Fibroblast of skin of right biceps (primary cell): ENCODE measurements around the gene ZNF141.
"Not testable (repeated sequence)": the region's sequence is repeated elsewhere in the genome, so short reads cannot be mapped to it uniquely, and the experiment has no call there.

Source experiments
- DNase-seq: peaks from one replicate; pipeline ENCODE4 v3.0.0-alpha.2; 2013

Gene ZNF141

DNA sequence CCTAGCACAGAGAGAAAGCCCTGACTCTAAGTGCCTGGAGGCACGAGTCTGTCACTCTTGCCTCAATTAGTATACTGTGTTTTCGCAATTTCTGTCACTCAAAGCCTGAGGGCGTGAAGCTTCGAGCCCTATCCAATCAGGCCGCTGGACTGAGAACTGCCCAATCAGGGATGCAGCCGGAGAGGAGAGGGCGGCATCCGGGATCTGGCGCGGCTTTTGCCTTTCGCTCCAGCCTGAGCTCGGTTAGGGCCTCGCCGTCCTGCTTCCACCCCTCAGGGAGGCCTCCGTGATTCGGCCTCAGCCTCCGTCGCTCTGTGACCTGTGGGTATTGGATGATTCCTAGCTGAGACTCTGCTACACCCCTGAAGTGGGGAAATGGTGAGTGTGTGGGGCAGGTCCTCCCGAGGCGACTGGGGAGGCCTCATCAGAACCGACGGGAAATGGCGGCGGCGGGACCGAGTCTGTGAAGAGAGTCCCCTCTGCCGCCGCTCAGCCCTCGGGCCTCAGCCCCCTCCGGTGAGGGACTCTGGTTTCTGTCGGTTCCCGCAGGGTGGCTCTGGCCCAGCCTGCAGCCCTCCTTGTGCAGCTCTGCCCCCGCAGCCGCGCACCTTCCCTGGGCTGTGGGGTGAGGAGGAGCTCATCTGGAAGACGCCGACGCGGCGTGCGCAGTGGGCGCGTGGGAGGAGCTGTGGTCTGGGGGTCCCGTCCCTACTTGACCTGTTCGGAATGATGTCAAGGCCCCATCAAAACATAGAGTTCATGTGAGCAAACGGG, 48.5 kb downstream of the ZNF141 start:
- DNase-seq, result no peak

DNA sequence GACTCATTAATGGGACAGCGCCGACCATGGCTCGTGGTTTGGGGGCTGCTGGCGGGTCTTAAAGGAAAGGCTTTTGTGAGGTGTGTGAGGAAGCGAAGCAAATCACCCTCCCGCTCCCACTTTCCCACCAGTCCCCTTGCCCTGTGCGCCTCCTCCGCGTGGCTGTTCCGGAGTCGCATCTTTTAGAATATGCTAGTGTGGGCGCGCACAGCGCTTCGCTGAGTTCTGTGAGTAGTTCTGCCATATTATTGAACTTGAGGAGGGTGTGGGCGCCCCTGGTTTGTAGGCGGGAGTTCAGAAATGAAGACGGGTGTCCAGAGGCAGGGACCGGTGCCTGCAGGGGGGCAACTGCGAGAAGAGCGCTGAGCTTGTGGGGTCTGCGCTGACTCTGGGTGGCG, 49.1 kb downstream of the ZNF141 start:
- DNase-seq, result no peak

DNA sequence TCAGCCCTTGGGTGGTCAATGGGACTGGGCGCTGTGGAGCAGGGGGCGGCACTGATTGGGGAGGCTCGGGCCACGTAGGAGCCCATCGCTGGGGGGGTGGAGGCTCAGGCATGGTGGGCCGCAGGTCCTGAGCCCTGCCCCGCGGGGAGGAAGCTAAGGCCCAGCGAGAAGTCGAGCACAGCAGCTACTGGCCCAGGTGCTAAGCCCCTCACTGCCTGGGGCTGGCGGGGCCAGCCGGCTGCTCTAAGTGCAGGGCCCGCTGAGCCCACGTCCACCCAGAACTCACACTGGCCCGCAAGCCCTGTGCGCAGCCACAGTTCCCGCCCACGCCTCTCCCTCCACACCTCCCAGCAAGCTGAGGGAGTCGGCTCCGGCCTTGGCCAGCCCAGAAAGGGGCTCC, 66.4 kb downstream of the ZNF141 start:
- no peak for DNase-seq

DNA sequence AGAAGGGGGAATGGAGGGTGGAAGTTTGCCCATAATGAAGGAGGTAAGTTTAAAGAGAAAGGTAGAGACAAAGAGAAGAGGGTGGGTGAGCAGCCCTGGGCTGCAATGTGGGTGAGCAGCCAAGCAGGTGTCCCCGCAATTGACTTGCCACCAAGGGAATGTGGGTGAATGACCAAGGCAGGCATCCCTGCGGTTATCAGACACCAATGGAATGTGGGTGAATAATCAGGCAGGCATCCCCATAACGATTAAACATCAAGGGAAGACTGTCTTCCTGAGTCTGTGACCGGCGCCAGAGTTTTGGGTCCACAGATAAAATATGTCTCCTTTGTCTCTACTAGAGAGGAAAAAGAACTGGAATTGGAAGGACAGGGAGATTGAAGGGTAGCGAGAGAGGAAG, 70.7 kb downstream of the ZNF141 start:
- DNase-seq, result not testable (repeated sequence)

DNA sequence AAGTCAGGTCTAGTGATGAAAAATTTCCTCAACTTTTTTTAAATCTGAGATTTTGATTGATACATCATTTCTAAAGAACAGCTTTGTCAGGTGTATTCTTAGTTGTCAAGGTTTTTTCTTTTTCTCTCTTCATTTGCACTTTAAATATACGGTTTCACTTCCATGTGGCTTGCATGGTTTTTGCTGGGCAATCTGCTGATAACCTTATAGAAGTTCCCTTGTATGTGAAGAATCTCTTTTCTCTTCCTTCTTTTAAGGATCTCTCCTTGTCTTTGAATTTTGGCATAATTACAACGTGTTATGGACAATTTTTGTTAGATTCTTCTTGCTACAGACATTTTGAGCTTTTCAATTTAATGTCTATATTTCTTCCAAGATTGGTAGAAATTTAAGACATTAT, 85.0 kb downstream of the ZNF141 start:
- no peak for DNase-seq
